T-helper 22 cell (primary cell): ENCODE measurements around the gene PTPMT1.

ENCODE experiments used
- DNase-seq: peaks from one replicate; pipeline ENCODE4 v3.0.0-alpha.2; 2020; ENCODE audit warnings: low read depth

Gene PTPMT1

GRCh38 chr11:47578524-47579494, 13.4 kb downstream of the PTPMT1 start, which contains the start of the genes KBTBD4 and NDUFS3:
Gene KBTBD4 (minus strand): TSS chr11:47578970. CDS start chr11:47578951, 19 bp downstream.
Gene NDUFS3 (plus strand): TSS chr11:47579074. CDS start chr11:47579092, 18 bp downstream.
- peak; percentile 81 for DNase-seq

- DNase-seq, result no peak
These were observed 18.4 kb downstream of the PTPMT1 start for GRCh38 chr11:47583844-47584243.

- no peak for DNase-seq
These were observed 20.9 kb downstream of the PTPMT1 start, which contains the start of gene FAM180B for GRCh38 chr11:47586098-47586855. Gene FAM180B (plus strand): TSS chr11:47586678. CDS start chr11:47586769, 91 bp downstream.

- DNase-seq, result no peak
These were observed 21.8 kb downstream of the PTPMT1 start for GRCh38 chr11:47587039-47587716.

- no peak for DNase-seq
These were observed 22.4 kb downstream of the PTPMT1 start for GRCh38 chr11:47587723-47588326.

- DNase-seq, result no peak
These were observed 23.7 kb downstream of the PTPMT1 start for GRCh38 chr11:47589118-47589517.

GRCh38 chr11:47589584-47589976, 24.2 kb downstream of the PTPMT1 start:
- DNase-seq, result no peak

GRCh38 chr11:47589977-47590861, 24.8 kb downstream of the PTPMT1 start:
- no peak for DNase-seq

- DNase-seq, result no peak
These were observed 26.4 kb downstream of the PTPMT1 start for GRCh38 chr11:47591764-47592163.

- DNase-seq, result no peak
These were observed 26.9 kb downstream of the PTPMT1 start for GRCh38 chr11:47592251-47592650.

GRCh38 chr11:47592970-47593369, 27.6 kb downstream of the PTPMT1 start:
- DNase-seq, result no peak

GRCh38 chr11:47593492-47593933, 28.1 kb downstream of the PTPMT1 start:
- no peak for DNase-seq

- no peak for DNase-seq
These were observed 28.8 kb downstream of the PTPMT1 start, which contains the start of gene C1QTNF4 for GRCh38 chr11:47593934-47594855. Gene C1QTNF4 (minus strand): TSS chr11:47594411. CDS start chr11:47590810, 3,601 bp downstream.

GRCh38 chr11:47595029-47595428, 29.6 kb downstream of the PTPMT1 start:
- no peak for DNase-seq

GRCh38 chr11:47595967-47596366, 30.6 kb downstream of the PTPMT1 start:
- DNase-seq, result no peak

- no peak for DNase-seq
These were observed 34.5 kb downstream of the PTPMT1 start for GRCh38 chr11:47599902-47600301.

- DNase-seq, result no peak
These were observed 37.9 kb downstream of the PTPMT1 start for GRCh38 chr11:47603295-47603694.

- DNase-seq, result no peak
These were observed 40.5 kb downstream of the PTPMT1 start for GRCh38 chr11:47605921-47606320.

GRCh38 chr11:47606731-47607130, 41.3 kb downstream of the PTPMT1 start:
- no peak for DNase-seq
